NOMO-1 treated with dmso at 0.1 percent for 144 hours (cell line): ENCODE data around the gene GALNT8.

Source experiments
- DNase-seq: peaks from one replicate; lab custom pipeline; 2025; ENCODE audit not compliant: unreplicated experiment; lab: John Stamatoyannopoulos, UW

The GALNT8 gene

GRCh38 chr12:4796216-4796615, 76.0 kb downstream of the GALNT8 start:
- DNase-seq = no peak

GRCh38 chr12:4796694-4797482, 76.7 kb downstream of the GALNT8 start:
- DNase-seq = no peak

GRCh38 chr12:4800555-4800954, 80.4 kb downstream of the GALNT8 start:
- DNase-seq = no peak

GRCh38 chr12:4802841-4803240, 82.6 kb downstream of the GALNT8 start:
- no peak for DNase-seq

- DNase-seq = no peak
These were observed 86.4 kb downstream of the GALNT8 start for GRCh38 chr12:4806439-4807115.

GRCh38 chr12:4807116-4807783, 87.0 kb downstream of the GALNT8 start:
- DNase-seq = no peak

- no peak for DNase-seq
These were observed 87.6 kb downstream of the GALNT8 start for GRCh38 chr12:4807813-4808212.

- no peak for DNase-seq
These were observed 88.8 kb downstream of the GALNT8 start for GRCh38 chr12:4809013-4809448.

GRCh38 chr12:4809449-4810218, 89.4 kb downstream of the GALNT8 start:
- DNase-seq = no peak

GRCh38 chr12:4810219-4810671, 90.0 kb downstream of the GALNT8 start:
- DNase-seq = no peak

GRCh38 chr12:4812624-4813327, 92.6 kb downstream of the GALNT8 start:
- no peak for DNase-seq

GRCh38 chr12:4813741-4814140, 93.5 kb downstream of the GALNT8 start:
- no peak for DNase-seq

- no peak for DNase-seq
These were observed 94.3 kb downstream of the GALNT8 start for GRCh38 chr12:4814485-4814884.

GRCh38 chr12:4816744-4817525, 96.7 kb downstream of the GALNT8 start:
- no peak for DNase-seq

- no peak for DNase-seq
These were observed 97.7 kb downstream of the GALNT8 start for GRCh38 chr12:4817880-4818279.

- peak; percentile 65 for DNase-seq
These were observed 99.5 kb downstream of the GALNT8 start for GRCh38 chr12:4819654-4820053.

GRCh38 chr12:4820971-4821370, 100.8 kb downstream of the GALNT8 start:
- DNase-seq = peak; percentile 41
